ENCODE data around the gene PKDREJ.

The PKDREJ gene

GRCh38 chr22:46242076-46242475 is 21.1 kb downstream of the PKDREJ start:
- no peak for DNase-seq (ENCODE audit: low read depth)
- TF ChIP-seq, protein P1, sequence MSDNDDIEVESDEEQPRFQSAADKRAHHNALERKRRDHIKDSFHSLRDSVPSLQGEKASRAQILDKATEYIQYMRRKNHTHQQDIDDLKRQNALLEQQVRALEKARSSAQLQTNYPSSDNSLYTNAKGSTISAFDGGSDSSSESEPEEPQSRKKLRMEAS (IDR thresholded peaks at IDR 0.05; ENCODE audit: low read depth, low read length): no peak
- no peak for TF ChIP-seq MYC (IDR thresholded peaks at IDR 0.05; ENCODE audit: low read depth, low read length)
- no peak for TF ChIP-seq POLR2A (IDR thresholded peaks at IDR 0.05; ENCODE audit: extremely low read depth, insufficient read length)
- TF ChIP-seq CTCF (IDR thresholded peaks at IDR 0.05; ENCODE audit: low read depth, low read length): no peak
- H3K4me3 ChIP-seq (ENCODE audit: low read depth, low read length): no peak overlapping the region

- TF ChIP-seq CTCF (IDR thresholded peaks at IDR 0.05; ENCODE audit: low read depth, low read length) (no peak), POLR2A (IDR thresholded peaks at IDR 0.05; ENCODE audit: extremely low read depth, insufficient read length) (no peak), MYC (IDR thresholded peaks at IDR 0.05; ENCODE audit: low read depth, low read length) (no peak)
- TF ChIP-seq, protein P1 (IDR thresholded peaks at IDR 0.05; ENCODE audit: low read depth, low read length): no peak
- DNase-seq (ENCODE audit: low read depth): no peak
- H3K4me3 ChIP-seq (ENCODE audit: low read depth, low read length): no peak overlapping the region
Observed at GRCh38 chr22:46241396-46242007, 21.6 kb downstream of the PKDREJ start.

- no peak for DNase-seq (ENCODE audit: low read depth)
- no peak overlapping the region for H3K4me3 ChIP-seq (ENCODE audit: low read depth, low read length)
- TF ChIP-seq MYC (IDR thresholded peaks at IDR 0.05; ENCODE audit: low read depth, low read length) (no peak), POLR2A (IDR thresholded peaks at IDR 0.05; ENCODE audit: extremely low read depth, insufficient read length) (no peak), CTCF (IDR thresholded peaks at IDR 0.05; ENCODE audit: low read depth, low read length) (no peak)
- TF ChIP-seq, protein P1 (IDR thresholded peaks at IDR 0.05; ENCODE audit: low read depth, low read length): no peak
Observed at GRCh38 chr22:46240907-46241306, 22.2 kb downstream of the PKDREJ start.

DNA sequence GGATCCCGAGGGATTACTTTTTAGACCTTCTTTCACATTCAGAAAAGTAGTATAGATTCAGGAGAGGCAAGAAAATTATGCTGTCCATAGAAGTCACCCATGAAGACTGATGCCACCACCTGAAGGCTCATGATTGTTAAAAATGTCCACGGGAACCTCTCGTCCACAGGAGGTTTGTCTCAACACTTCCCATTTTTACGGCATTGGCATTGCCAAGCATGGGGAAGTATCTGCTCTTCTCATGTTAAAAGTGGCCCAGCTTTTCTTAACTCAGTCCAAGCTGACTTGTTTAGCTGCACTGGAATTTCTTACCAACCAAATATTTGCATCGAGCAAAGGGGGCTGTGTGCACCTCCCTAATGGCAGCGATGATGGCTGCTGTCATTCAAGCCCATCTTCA is 22.6 kb downstream of the PKDREJ start:
- no peak overlapping the region for H3K4me3 ChIP-seq (ENCODE audit: low read depth, low read length)
- TF ChIP-seq, protein P1 (IDR thresholded peaks at IDR 0.05; ENCODE audit: low read depth, low read length): no peak
- TF ChIP-seq POLR2A (IDR thresholded peaks at IDR 0.05; ENCODE audit: extremely low read depth, insufficient read length) (no peak), MYC (IDR thresholded peaks at IDR 0.05; ENCODE audit: low read depth, low read length) (no peak), CTCF (IDR thresholded peaks at IDR 0.05; ENCODE audit: low read depth, low read length) (no peak)
- no peak for DNase-seq (ENCODE audit: low read depth)

- DNase-seq (ENCODE audit: low read depth): no peak
- TF ChIP-seq, protein P1 (IDR thresholded peaks at IDR 0.05; ENCODE audit: low read depth, low read length): no peak
- no peak for TF ChIP-seq CTCF (IDR thresholded peaks at IDR 0.05; ENCODE audit: low read depth, low read length)
- no peak for TF ChIP-seq POLR2A (IDR thresholded peaks at IDR 0.05; ENCODE audit: extremely low read depth, insufficient read length)
- H3K4me3 ChIP-seq (ENCODE audit: low read depth, low read length): no peak overlapping the region
Observed at GRCh38 chr22:46240073-46240472, 23.1 kb downstream of the PKDREJ start.
